NCI-H460 (cell line): ENCODE measurements around the gene FOXN4. TPM values are rescaled to one million over a fixed set of nuclear protein-coding genes. Genes with fewer than 3 reads are reported as not detected.

Experiments used
- total RNA-seq: library from RNA; depleted of rRNA; stranded (reverse); fragments of >200 nt; shearing (Covaris generic); gene quantifications from 2 replicates; pipeline ENCODE4 v1.2.3, GENCODE V29; 2014; rRNA removed

Gene FOXN4
- total RNA-seq, 1 experiment from 2014 or later: not detected

Other genes starting within 250 kb of the FOXN4 start
- 26.1 and 35.1 TPM in 2 replicates for gene ALKBH2, start 215.8 kb downstream of the FOXN4 start, total RNA-seq
- 21.0 and 23.7 TPM in 2 replicates for gene UNG, start 211.7 kb downstream of the FOXN4 start, total RNA-seq
- 1.9 and 2.5 TPM in 2 replicates for gene ACACB, start 192.7 kb downstream of the FOXN4 start, total RNA-seq
- gene MYO1H, start 38.6 kb upstream of the FOXN4 start, total RNA-seq: not detected in 2 replicates
- 15.2 and 22.6 TPM in 2 replicates for gene KCTD10, start 168.0 kb upstream of the FOXN4 start, total RNA-seq
- 27.1 and 33.4 TPM in 2 replicates for gene UBE3B, start 168.3 kb upstream of the FOXN4 start, total RNA-seq